Immature natural killer cell (primary cell): ENCODE measurements around the gene RNU5D-1. TPM values are rescaled to one million over a fixed set of nuclear protein-coding genes. Genes with fewer than 3 reads are reported as not detected.
"Not testable (repeated sequence)": the region's sequence is repeated elsewhere in the genome, so short reads cannot be mapped to it uniquely, and the experiment has no call there.

Experiments
- DNase-seq, 3 donors: peaks; one replicate each; pipeline ENCODE4 v3.0.0; 2022; ENCODE audit warnings: mixed read lengths in 1 of 3
- H3K27ac Mint-ChIP-seq, 6 donors: one replicate each; pipeline ENCODE4 v1.8.0; 2020; ENCODE audit warnings: mixed read lengths in 6 of 6, mild to moderate bottlenecking in 5 of 6, inconsistent platforms in 4 of 6, moderate library complexity in 3 of 6
- H3K27me3 Mint-ChIP-seq, 3 donors: one replicate each; pipeline ENCODE4 v1.8.0; 2020 to 2021; ENCODE audit warnings: low read depth in 3 of 3, mild to moderate bottlenecking in 3 of 3, mixed read lengths in 3 of 3, moderate library complexity in 3 of 3, inconsistent platforms in 1 of 3
- H3K36me3 Mint-ChIP-seq, 3 donors: one replicate each; pipeline ENCODE4 v1.8.0; 2020; ENCODE audit warnings: mixed read lengths in 3 of 3, inconsistent platforms in 2 of 3, mild to moderate bottlenecking in 2 of 3
- H3K4me1 Mint-ChIP-seq, 2 donors: one replicate each; pipeline ENCODE4 v1.8.0; 2020; ENCODE audit warnings: inconsistent platforms in 2 of 2, mild to moderate bottlenecking in 2 of 2, mixed read lengths in 2 of 2, moderate library complexity in 1 of 2
- H3K4me3 Mint-ChIP-seq, 5 donors: one replicate each; pipeline ENCODE4 v1.8.0; 2020; ENCODE audit warnings: mild to moderate bottlenecking in 5 of 5, mixed read lengths in 5 of 5, inconsistent platforms in 3 of 5, moderate library complexity in 3 of 5
- H3K9me3 Mint-ChIP-seq, 6 donors: one replicate each; pipeline ENCODE4 v1.8.0; 2020; ENCODE audit warnings: mild to moderate bottlenecking in 6 of 6, mixed read lengths in 6 of 6, inconsistent platforms in 4 of 6, moderate library complexity in 3 of 6
- polyA plus RNA-seq, 3 donors: library from polyadenylated mRNA; unstranded; fragments of 300-500 nt; fragmentation: Illumina TruSeq; gene quantifications; one replicate each; pipeline ENCODE4 v1.2.3, GENCODE V29; 2021

RNU5D-1 gene
- polyA plus RNA-seq = not detected

DNA sequence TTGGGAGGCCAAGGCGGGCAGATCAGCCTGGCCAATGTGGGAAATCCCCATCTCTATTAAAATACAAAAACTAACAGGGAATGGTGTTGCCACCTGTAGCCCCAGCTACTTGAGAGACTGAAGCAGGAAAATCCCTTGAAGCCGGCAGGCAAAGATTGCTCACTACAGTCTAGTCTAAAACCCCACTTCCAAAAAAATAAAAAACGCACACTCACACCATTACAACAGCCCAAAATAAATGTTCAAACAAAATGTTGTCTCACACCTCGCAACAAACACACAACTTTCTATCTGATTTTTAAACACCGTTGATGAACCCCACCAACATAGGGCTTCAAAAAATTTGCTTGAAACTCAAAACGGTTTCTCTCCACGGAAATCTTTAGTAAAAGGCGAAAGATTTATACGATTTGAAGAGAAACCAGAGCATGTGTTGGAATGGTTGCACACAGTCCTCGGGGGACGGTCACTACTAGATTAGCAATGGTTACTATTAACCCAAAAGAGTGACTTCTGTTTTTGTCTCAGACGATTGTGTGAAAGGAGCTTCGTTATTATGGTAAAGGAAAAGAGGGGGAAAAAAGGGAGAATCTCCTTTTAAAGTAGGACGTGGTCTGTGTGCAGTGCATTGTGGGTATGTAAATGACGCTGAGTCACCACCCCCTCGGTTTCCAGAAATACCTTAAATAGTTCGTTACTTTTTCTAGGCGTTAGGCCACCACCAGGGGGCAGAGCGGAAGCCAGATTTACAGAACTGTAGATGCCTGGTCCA lies at the start of gene RNU5D-1:
Gene RNU5D-1, minus strand, starts transcription at position 430 of the 772 bp plus-strand sequence.
- H3K9me3 Mint-ChIP-seq = no peaks in the 10 kb centered on the region
- peaks cover 18 to 22% of the 10 kb centered on the region in 2 donors for H3K4me1 Mint-ChIP-seq
- peaks cover 11 to 16% (median 11%) of the 10 kb centered on the region in 3 donors for H3K27me3 Mint-ChIP-seq
- peak within 1 kb of the TSS; percentile 79 to 91 (median 87) for H3K4me3 Mint-ChIP-seq
- peak; percentile 88 to 90 (median 90) for DNase-seq
- no peaks in the 10 kb centered on the region for H3K36me3 Mint-ChIP-seq
- H3K27ac Mint-ChIP-seq = peak within 1 kb of the TSS; percentile 99 to 100 (median 100)

DNA sequence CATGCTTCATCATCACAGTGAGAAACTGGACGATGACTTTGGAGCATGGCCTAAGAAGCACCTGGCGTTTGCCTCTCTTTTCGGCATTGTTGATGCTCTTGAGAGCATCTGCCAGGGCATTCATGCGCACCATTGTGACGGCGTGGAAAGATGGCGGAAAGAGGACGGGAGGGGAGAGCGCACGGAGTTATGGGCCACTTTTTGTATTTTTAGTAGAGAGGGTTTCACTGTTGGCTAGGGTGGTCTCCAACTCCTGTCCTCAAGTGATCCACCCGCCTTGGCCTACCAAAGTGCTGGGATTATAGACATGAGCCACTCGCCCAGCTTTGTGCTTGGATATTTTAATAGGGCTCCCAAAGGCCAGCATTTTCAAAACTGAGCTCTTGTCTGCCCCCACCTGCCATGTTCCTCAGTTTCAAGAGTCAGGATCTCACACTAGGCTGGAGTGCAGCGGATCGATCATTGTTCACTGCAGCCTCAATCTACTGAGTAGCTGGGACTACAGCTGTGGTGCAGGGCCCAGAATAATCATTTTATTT lies 49.7 kb upstream of the RNU5D-1 start:
- Mint-ChIP-seq H3K4me1 (peaks cover 45 to 54% of the 10 kb centered on the region in 2 donors), H3K27me3 (peaks cover 2 to 8% (median 6%) of the 10 kb centered on the region in 3 donors), H3K36me3 (peaks cover 7 to 38% (median 24%) of the 10 kb centered on the region in 3 donors), H3K4me3 (no peak overlapping the region), H3K27ac (peak overlapping the region in 1 of 6 donors; percentile 52), H3K9me3 (no peaks in the 10 kb centered on the region)
- no peak for DNase-seq

DNA sequence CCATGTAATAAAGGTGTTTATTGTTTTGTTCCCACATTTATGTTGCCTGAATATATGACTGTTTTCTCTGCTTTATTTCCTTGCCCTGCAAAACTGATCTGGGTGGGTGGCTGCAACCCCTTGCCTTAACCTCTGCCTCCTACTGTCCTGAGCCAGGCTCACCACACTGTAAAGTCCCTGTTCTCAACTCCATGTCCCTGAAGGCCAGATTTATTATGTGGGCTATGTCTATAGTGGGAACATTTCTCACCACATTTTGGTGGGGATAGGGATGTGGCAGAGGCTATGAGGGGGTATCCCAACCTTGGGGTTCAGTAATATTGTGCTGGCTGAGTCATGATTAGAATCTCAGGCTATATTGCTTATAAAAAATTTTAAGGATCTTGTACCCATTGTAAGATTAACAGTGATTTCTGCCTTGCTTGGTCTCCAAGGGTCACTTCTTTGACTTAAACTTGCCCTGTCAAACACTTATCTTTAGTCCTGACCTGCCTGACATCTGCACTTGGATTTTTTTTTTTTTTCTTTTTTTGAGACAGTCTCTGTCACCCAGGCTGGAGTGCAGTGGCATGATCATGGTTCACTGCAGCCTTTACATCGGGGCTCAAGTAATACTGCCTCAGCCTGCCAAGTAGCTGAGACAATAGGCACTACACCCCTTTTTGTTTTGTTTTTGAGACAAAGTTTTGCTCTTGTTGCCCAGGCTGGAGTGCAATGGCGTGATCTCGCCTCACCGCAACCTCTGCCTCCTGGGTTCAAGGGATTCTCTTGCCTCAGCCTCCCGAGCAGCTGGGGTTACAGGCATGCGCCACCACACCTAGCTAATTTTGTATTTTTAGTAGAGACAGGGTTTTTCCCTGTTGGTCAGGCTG lies 48.0 kb upstream of the RNU5D-1 start:
- Mint-ChIP-seq H3K27ac (peak overlapping the region in 5 of 6 donors; percentile 61 to 76 (median 72)), H3K36me3 (peaks cover 7 to 38% (median 24%) of the 10 kb centered on the region in 3 donors), H3K4me3 (no peak overlapping the region), H3K27me3 (peaks cover 2 to 12% (median 9%) of the 10 kb centered on the region in 3 donors), H3K9me3 (no peaks in the 10 kb centered on the region), H3K4me1 (peaks cover 39 to 52% of the 10 kb centered on the region in 2 donors)
- no peak for DNase-seq

DNA sequence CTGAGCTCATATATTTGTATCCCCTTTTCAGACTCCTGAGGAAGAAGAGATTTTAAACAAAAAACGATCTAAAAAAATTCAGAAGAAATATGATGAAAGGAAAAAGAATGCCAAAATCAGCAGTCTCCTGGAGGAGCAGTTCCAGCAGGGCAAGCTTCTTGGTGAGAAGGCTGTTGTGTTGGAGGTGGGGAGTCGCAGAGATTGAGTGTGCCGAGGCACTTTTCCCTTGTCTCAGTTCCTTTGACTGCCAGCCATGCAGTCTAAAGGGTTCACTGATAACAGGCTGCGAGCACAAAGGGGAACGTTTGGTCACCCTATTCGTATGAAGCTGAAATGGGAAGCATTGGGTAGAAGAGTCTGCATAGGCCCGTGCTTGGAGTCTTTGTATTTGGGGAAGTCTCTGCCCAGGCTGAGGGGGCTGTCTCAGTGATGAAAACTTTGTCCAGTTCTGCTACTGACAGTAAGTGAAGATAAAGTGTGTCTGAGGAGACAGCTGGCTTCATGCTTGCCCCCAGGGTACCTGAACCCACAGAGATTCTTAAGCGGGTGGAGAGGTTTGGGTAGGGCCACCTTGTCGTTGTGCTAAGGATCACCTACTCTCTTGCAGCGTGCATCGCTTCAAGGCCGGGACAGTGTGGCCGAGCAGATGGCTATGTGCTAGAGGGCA lies 47.1 kb upstream of the RNU5D-1 start:
- H3K27me3 Mint-ChIP-seq = peaks cover 2 to 12% (median 9%) of the 10 kb centered on the region in 3 donors
- H3K36me3 Mint-ChIP-seq = peaks cover 7 to 38% (median 24%) of the 10 kb centered on the region in 3 donors
- peak overlapping the region; percentile 63 to 96 (median 95) for H3K27ac Mint-ChIP-seq
- H3K4me1 Mint-ChIP-seq = peaks cover 33 to 47% of the 10 kb centered on the region in 2 donors
- no peak for DNase-seq
- H3K4me3 Mint-ChIP-seq = peak overlapping the region in 2 of 5 donors; percentile 55 to 93
- no peaks in the 10 kb centered on the region for H3K9me3 Mint-ChIP-seq

DNA sequence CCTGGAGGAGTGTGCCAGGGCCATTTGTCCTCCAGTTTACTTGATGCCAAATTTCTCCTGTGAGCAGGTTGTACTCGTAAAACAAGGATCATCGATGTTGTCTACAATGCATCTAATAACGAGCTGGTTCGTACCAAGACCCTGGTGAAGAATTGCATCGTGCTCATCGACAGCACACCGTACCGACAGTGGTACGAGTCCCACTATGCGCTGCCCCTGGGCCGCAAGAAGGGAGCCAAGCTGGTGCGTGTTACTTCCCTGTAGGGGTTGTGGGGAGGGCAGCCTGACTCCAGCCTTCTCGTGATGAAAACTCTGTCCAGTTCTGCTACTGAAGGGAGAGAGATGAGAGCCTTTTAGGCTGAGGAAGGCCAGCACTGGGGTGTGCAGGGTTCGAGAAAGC lies 46.6 kb upstream of the RNU5D-1 start:
- H3K27ac Mint-ChIP-seq = peak overlapping the region; percentile 81 to 98 (median 96)
- H3K36me3 Mint-ChIP-seq = peaks cover 7 to 38% (median 24%) of the 10 kb centered on the region in 3 donors
- H3K4me1 Mint-ChIP-seq = peaks cover 35 to 46% of the 10 kb centered on the region in 2 donors
- H3K9me3 Mint-ChIP-seq = no peaks in the 10 kb centered on the region
- peak overlapping the region; percentile 1 to 93 (median 65) for H3K4me3 Mint-ChIP-seq
- DNase-seq = no peak
- peaks cover 2 to 12% (median 9%) of the 10 kb centered on the region in 3 donors for H3K27me3 Mint-ChIP-seq

DNA sequence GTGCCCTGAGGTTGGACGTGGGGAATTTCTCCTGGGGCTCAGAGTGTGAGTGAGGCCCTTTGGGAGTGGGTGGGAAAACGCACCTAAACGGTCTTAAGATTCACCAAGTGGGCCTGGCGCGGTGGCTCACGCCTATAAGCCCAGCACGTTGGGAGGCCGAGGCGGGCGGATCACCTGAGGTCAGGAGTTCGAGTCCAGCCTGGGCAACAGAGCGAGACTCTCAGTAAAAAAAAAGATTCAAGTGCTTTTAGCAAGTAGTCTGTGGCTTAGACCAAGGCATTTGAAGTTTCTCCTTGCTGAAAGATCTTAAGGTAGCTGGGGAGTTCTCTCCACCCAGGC lies 45.7 kb upstream of the RNU5D-1 start:
- Mint-ChIP-seq H3K36me3 (peaks cover 7 to 38% (median 24%) of the 10 kb centered on the region in 3 donors), H3K9me3 (no peaks in the 10 kb centered on the region), H3K4me3 (peak overlapping the region; percentile 81 to 95 (median 93)), H3K4me1 (peaks cover 35 to 46% of the 10 kb centered on the region in 2 donors), H3K27ac (peak overlapping the region; percentile 95 to 98 (median 96)), H3K27me3 (peaks cover 2 to 12% (median 9%) of the 10 kb centered on the region in 3 donors)
- DNase-seq = no peak

DNA sequence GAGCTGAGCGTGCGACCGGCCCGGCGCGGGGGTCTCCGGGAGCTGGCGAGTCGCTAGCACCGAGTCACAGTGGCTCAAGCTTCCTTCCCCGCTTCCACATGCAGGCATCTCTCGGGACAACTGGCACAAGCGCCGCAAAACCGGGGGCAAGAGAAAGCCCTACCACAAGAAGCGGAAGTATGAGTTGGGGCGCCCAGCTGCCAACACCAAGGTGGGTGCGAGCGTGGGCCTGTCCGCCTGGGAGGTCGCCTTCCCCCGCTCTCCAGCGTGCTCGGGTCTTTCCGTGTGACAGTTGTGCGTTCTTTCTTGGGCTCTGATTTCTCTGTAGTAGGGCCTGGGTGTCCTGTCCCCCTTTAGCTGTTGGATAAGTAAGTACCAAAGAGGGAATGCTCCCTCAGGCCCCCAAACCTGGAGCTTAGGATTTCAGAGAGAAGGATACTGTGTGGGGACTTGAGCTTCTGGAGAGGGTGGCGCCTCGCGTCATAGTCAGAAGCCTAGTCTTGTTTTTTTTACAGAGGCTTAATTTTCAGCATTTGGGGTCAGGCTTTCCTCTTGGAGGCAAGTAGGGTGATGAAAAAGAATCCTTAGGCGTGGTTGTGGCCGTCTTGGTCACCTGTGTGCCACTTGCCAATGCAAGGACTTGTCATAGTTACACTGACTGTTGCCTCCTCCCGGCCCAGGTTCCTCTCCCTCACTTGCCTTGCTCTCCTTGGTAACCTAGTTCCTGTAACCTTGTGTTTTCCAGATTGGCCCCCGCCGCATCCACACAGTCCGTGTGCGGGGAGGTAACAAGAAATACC lies 45.2 kb upstream of the RNU5D-1 start:
- peaks cover 5 to 32% (median 19%) of the 10 kb centered on the region in 3 donors for H3K36me3 Mint-ChIP-seq
- peak overlapping the region; percentile 81 to 95 (median 93) for H3K4me3 Mint-ChIP-seq
- no peaks in the 10 kb centered on the region for H3K9me3 Mint-ChIP-seq
- H3K27ac Mint-ChIP-seq = peak overlapping the region; percentile 95 to 98 (median 96)
- DNase-seq = peak in 2 of 3 donors; percentile 66 to 70
- peaks cover 2 to 12% (median 9%) of the 10 kb centered on the region in 3 donors for H3K27me3 Mint-ChIP-seq
- peaks cover 34 to 46% of the 10 kb centered on the region in 2 donors for H3K4me1 Mint-ChIP-seq

DNA sequence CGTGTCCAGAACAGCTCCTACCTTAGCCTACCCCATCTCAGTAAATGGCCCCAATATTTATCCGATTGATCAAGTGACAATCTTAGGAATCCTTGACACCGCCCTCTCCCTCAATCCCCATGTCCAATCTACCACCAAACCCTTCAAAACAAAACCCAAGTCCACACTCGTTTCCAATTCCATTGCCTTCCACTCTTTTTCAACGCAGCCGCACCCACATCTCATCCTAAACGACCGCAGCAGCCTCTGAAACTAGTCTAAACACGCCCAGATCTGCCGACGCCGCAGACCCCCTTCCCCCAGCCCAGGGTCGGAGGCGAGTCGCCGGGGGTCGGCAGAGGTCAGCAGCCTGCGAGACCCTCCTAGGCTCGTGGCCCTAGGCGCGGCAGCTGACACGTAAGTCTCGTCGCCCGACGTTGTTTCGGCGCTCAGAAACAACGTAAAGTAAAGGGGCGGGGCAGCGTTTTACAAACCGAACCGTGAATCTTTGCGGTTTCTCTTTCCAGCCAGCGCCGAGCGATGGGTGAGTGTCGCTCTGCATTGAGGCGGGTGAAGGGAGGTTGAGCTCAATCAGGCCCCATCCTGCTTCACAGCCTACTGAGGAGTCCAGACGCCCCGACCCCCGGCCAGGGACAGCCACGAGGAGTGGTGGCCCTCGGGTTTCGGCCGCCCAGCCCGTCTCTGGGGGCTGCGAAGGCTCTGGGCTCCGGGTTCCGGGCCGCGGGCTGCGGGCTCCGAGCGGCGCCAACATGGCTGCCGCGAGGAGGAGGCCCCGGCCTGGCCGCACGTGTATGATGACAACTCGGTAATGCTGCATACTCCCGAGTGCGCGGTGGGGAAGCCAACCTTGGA lies 44.3 kb upstream of the RNU5D-1 start, which contains the start of gene RPS8:
Gene RPS8, plus strand, starts transcription at position 463 of the 852 bp plus-strand sequence. Its CDS starts 57 bp downstream, at position 520.
- H3K27ac Mint-ChIP-seq = peak within 1 kb of the TSS; percentile 95 to 99 (median 98)
- H3K4me3 Mint-ChIP-seq = peak within 1 kb of the TSS; percentile 87 to 96 (median 95)
- peaks cover 4 to 24% (median 14%) of the 10 kb centered on the region in 3 donors for H3K36me3 Mint-ChIP-seq
- DNase-seq = peak; percentile 88 to 89 (median 88)
- H3K27me3 Mint-ChIP-seq = peaks cover 2 to 12% (median 9%) of the 10 kb centered on the region in 3 donors
- peaks cover 32 to 46% of the 10 kb centered on the region in 2 donors for H3K4me1 Mint-ChIP-seq
- no peaks in the 10 kb centered on the region for H3K9me3 Mint-ChIP-seq

DNA sequence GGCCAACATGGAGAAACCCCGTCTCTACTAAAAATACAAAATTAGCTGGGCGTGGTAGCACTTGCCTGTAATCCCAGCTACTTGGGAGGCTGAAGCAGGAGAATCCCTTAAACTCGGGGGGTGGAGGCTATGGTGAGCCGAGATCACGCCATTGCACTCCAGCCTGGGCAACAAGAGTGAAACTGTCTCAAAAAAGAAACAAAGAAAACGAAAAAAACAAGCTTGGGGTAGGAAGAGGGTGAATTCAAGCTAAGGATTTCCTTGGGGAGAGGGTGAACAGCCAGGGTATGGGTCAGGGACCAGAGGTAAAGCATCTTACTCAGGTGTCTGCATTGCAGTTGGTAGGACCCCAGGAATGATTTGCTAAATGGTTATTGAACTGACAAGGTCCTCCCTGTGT lies 35.5 kb upstream of the RNU5D-1 start:
- DNase-seq, H3K27me3 Mint-ChIP-seq, H3K9me3 Mint-ChIP-seq, H3K4me1 Mint-ChIP-seq, H3K4me3 Mint-ChIP-seq, H3K36me3 Mint-ChIP-seq: not testable (repeated sequence)
- peak overlapping the region in 1 of 6 donors; percentile 9 for H3K27ac Mint-ChIP-seq

DNA sequence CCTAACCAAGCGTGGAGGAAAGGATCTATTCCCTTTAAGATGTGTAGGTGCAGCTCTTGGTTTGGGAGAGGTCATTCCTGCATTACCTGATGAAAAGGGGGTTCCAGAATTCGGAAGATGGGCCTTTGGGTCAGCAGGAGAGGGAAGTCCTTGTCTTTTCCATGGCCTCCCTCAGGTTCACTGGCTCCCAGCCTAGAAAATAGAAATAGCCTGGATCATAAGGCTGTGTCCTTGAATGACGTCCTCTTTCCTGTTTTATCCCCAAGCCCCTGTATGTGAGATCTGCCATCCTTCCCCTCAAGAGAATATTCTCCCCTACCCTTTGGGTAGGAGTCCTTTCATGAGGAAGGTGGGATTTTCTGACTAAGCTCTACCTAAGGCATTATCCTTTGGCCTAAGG lies 29.9 kb upstream of the RNU5D-1 start:
- no peak overlapping the region for H3K4me3 Mint-ChIP-seq
- H3K4me1 Mint-ChIP-seq = peaks cover 8 to 12% of the 10 kb centered on the region in 2 donors
- no peaks in the 10 kb centered on the region for H3K27me3 Mint-ChIP-seq
- H3K27ac Mint-ChIP-seq = peak overlapping the region in 1 of 6 donors; percentile 26
- H3K36me3 Mint-ChIP-seq = no peaks in the 10 kb centered on the region
- no peaks in the 10 kb centered on the region for H3K9me3 Mint-ChIP-seq
- no peak for DNase-seq

DNA sequence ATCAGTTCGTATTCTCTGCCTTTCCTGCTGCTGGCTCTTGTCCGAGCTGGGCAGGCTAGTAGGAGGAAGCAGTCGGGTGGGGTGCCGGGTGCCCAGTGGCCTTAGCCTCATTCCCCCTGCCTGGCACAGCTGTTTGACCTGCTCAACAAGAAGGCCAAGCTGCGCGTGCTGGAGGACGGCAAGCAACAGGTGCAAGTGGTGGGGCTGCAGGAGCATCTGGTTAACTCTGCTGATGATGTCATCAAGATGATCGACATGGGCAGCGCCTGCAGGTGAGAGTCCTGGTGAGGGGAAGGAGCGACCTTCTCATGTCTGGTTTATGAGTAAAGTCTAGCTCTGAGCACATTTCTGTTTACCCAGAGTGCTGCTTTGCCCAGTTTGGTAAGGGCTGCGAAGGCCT lies 28.1 kb upstream of the RNU5D-1 start:
- no peaks in the 10 kb centered on the region for H3K27me3 Mint-ChIP-seq
- DNase-seq = no peak
- H3K27ac Mint-ChIP-seq = no peak overlapping the region
- no peaks in the 10 kb centered on the region for H3K9me3 Mint-ChIP-seq
- H3K4me1 Mint-ChIP-seq = peaks cover 8 to 12% of the 10 kb centered on the region in 2 donors
- H3K4me3 Mint-ChIP-seq = no peak overlapping the region
- H3K36me3 Mint-ChIP-seq = no peaks in the 10 kb centered on the region

DNA sequence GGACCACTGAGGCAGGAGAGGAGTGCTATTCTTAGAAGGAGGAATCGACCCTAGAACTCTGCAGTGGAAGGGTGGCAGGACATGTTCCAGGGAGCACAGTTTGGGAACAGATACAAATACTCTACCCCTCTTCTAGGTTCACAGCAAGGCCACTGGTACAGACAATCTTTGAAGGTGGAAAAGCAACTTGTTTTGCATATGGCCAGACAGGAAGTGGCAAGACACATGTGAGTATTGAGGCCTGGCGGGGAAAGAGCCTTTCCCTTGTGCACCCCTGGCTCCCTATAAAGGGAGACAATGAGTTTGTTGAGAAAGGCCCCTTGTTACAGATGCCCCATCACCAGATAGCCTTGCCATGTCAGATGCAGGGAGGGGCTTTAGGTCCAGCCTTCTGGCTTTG lies 26.4 kb upstream of the RNU5D-1 start:
- Mint-ChIP-seq H3K4me1 (peaks cover 8 to 12% of the 10 kb centered on the region in 2 donors), H3K27me3 (no peaks in the 10 kb centered on the region), H3K4me3 (no peak overlapping the region), H3K27ac (peak overlapping the region in 4 of 6 donors; percentile 19 to 50 (median 28)), H3K9me3 (no peaks in the 10 kb centered on the region), H3K36me3 (no peaks in the 10 kb centered on the region)
- DNase-seq = no peak
